Fibroblast of lung (primary cell): Measurements from ENCODE around the gene SLC66A1. TPM values are rescaled to one million over a fixed set of nuclear protein-coding genes. Genes with fewer than 3 reads are reported as not detected.

Source experiments
- DNase-seq, 2 donors: peaks; one replicate each; pipeline versions ENCODE4 v3.0.0 to v3.0.0-alpha.2; 2010; ENCODE audit warnings: low read depth in 2 of 2
- H2AFZ ChIP-seq: 2 replicates; pipeline ENCODE4 v1.5.1; 2012; ENCODE audit warnings: low read length, control low read depth, inconsistent platforms
- H3K27ac ChIP-seq: 2 replicates; pipeline ENCODE4 v1.5.1; 2011; ENCODE audit warnings: low read length, control low read depth; ENCODE audit not compliant: insufficient read depth
- H3K27me3 ChIP-seq: 2 replicates; pipeline ENCODE4 v1.5.1; 2011; ENCODE audit warnings: mild to moderate bottlenecking, low read length; ENCODE audit not compliant: control insufficient read depth, insufficient read depth
- H3K36me3 ChIP-seq: 2 replicates; pipeline ENCODE4 v1.5.1; 2011; ENCODE audit warnings: low read length; ENCODE audit not compliant: control insufficient read depth, insufficient read depth
- H3K4me1 ChIP-seq: 2 replicates; pipeline ENCODE4 v1.5.1; 2011; ENCODE audit warnings: low read length; ENCODE audit not compliant: control insufficient read depth, insufficient read depth; ENCODE audit errors: extremely low read depth
- H3K4me2 ChIP-seq: 2 replicates; pipeline ENCODE4 v1.5.1; 2011; ENCODE audit warnings: low read length, control low read depth; ENCODE audit not compliant: insufficient read depth; ENCODE audit errors: extremely low read depth
- H3K4me3 ChIP-seq, 4 experiments: fragments of 200-600 bp in 1 of 4; sonication (generic) in 1 of 4; replicated peaks in 1 of 4; 2 replicates each; pipeline ENCODE4 v1.5.1; 2011 to 2016; ENCODE audit warnings: low read length in 4 of 4, low read depth in 3 of 4, mild to moderate bottlenecking in 3 of 4, control low read depth in 2 of 4, inconsistent platforms in 1 of 4, mixed read lengths in 1 of 4; ENCODE audit not compliant: insufficient read depth in 1 of 4; ENCODE audit errors: control extremely low read depth in 1 of 4
- H3K79me2 ChIP-seq: 2 replicates; pipeline ENCODE4 v1.5.1; 2012; ENCODE audit warnings: mild to moderate bottlenecking, low read length, inconsistent platforms; ENCODE audit not compliant: control insufficient read depth, insufficient read depth
- H3K9ac ChIP-seq: 2 replicates; pipeline ENCODE4 v1.5.1; 2011; ENCODE audit warnings: mild to moderate bottlenecking, low read length, control low read depth; ENCODE audit not compliant: insufficient read depth
- H3K9me3 ChIP-seq: 2 replicates; pipeline ENCODE4 v1.5.1; 2012; ENCODE audit warnings: low read depth, low read length; ENCODE audit not compliant: control insufficient read depth, insufficient read depth
- H4K20me1 ChIP-seq: 2 replicates; pipeline ENCODE4 v1.5.1; 2011; ENCODE audit warnings: low read length; ENCODE audit not compliant: control insufficient read depth, insufficient read depth; ENCODE audit errors: extremely low read depth
- EZH2 ChIP-seq: IDR thresholded peaks from 2 replicates; pipeline ENCODE4 v1.5.1; 2012; ENCODE audit warnings: low read length, control low read depth, mild to moderate bottlenecking; ENCODE audit errors: missing control alignments
- polyA plus RNA-seq, 2 donors: library from polyadenylated mRNA; depleted of rRNA in 1 of 2; stranded (reverse) in 1 of 2; unstranded in 1 of 2; fragments of >200 nt; gene quantifications; 2 replicates each; pipeline ENCODE4 v1.2.1, GENCODE V29; 2011 to 2012; ENCODE audit warnings: missing spikeins in 1 of 2
- total RNA-seq: library from RNA; depleted of rRNA; stranded (reverse); fragments of >200 nt; gene quantifications from 2 replicates; pipeline ENCODE4 v1.2.1, GENCODE V29; 2014
- TF ChIP-seq, protein P1 (sequence below), 2 donors: IDR thresholded peaks in 1 of 2; conservative IDR thresholded peaks in 1 of 2; 1 replicate in 1 of 2; 2 replicates in 1 of 2; pipeline ENCODE4 v1.5.1; 2011 to 2012; ENCODE audit warnings: low read length in 2 of 2, control low read depth in 1 of 2, inconsistent platforms in 1 of 2, low read depth in 1 of 2, mild to moderate bottlenecking in 1 of 2

SLC66A1 gene
- total and polyA plus RNA-seq, 2 donors (not counting 1 experiment from before 2014, with no cell fraction given), result 7.1 to 18.3 TPM

DNA sequence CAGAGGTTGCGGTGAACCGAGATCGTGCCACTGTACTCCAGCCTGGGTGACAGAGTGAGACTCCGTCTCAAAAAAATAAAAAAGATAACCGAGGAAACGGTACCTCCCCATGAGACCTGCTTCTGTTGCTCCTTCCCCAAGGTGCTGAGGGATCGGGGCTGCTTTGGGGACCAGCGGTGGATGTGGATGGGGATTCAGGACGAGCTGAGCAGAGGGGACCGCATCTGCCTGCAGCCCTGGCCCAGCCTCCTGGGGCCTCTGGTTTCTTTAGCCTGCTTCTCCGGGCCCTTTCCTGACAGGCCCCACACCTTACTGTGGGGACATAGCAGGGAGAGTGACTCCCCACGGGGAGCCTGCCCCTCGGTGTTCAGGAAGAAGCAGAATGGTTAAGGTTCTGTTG is 17.1 kb downstream of the SLC66A1 start:
- H3K4me1 ChIP-seq, result no peaks in the 10 kb centered on the region
- TF ChIP-seq EZH2, result no peak
- TF ChIP-seq, protein P1, sequence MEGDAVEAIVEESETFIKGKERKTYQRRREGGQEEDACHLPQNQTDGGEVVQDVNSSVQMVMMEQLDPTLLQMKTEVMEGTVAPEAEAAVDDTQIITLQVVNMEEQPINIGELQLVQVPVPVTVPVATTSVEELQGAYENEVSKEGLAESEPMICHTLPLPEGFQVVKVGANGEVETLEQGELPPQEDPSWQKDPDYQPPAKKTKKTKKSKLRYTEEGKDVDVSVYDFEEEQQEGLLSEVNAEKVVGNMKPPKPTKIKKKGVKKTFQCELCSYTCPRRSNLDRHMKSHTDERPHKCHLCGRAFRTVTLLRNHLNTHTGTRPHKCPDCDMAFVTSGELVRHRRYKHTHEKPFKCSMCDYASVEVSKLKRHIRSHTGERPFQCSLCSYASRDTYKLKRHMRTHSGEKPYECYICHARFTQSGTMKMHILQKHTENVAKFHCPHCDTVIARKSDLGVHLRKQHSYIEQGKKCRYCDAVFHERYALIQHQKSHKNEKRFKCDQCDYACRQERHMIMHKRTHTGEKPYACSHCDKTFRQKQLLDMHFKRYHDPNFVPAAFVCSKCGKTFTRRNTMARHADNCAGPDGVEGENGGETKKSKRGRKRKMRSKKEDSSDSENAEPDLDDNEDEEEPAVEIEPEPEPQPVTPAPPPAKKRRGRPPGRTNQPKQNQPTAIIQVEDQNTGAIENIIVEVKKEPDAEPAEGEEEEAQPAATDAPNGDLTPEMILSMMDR (conservative IDR thresholded peaks at IDR 0.05 in 1 of 2, IDR thresholded peaks at IDR 0.05 in 1 of 2; ENCODE audit: low read depth in 1 of 2, low read length in 2 of 2), result no peak
- no peaks in the 10 kb centered on the region for H3K79me2 ChIP-seq
- no peaks in the 10 kb centered on the region for H4K20me1 ChIP-seq
- no peak overlapping the region for H3K4me3 ChIP-seq
- no peak overlapping the region for H2AFZ ChIP-seq
- H3K9me3 ChIP-seq, result no peaks in the 10 kb centered on the region
- H3K36me3 ChIP-seq, result peaks cover 16% of the 10 kb centered on the region
- no peaks in the 10 kb centered on the region for H3K27me3 ChIP-seq
- no peak overlapping the region for H3K4me2 ChIP-seq
- no peak overlapping the region for H3K9ac ChIP-seq
- H3K27ac ChIP-seq, result no peak overlapping the region
- no peak for DNase-seq

GRCh38 chr1:19329611-19330010 is 17.5 kb downstream of the SLC66A1 start:
- Histone ChIP-seq H3K79me2 (no peaks in the 10 kb centered on the region), H3K9ac (no peak overlapping the region), H3K27ac (no peak overlapping the region), H3K9me3 (no peaks in the 10 kb centered on the region), H3K27me3 (no peaks in the 10 kb centered on the region), H2AFZ (no peak overlapping the region), H3K36me3 (peaks cover 14% of the 10 kb centered on the region), H3K4me3 (no peak overlapping the region), H4K20me1 (no peaks in the 10 kb centered on the region), H3K4me2 (no peak overlapping the region), H3K4me1 (no peaks in the 10 kb centered on the region)
- no peak for TF ChIP-seq EZH2
- TF ChIP-seq, protein P1 (conservative IDR thresholded peaks at IDR 0.05 in 1 of 2, IDR thresholded peaks at IDR 0.05 in 1 of 2; ENCODE audit: low read depth in 1 of 2, low read length in 2 of 2), result no peak
- no peak for DNase-seq

GRCh38 chr1:19330449-19331135 is 18.5 kb downstream of the SLC66A1 start:
- Histone ChIP-seq H4K20me1 (no peaks in the 10 kb centered on the region), H3K79me2 (no peaks in the 10 kb centered on the region), H3K4me2 (no peak overlapping the region), H3K9ac (no peak overlapping the region), H3K27ac (no peak overlapping the region), H3K36me3 (peaks cover 14% of the 10 kb centered on the region), H3K4me1 (no peaks in the 10 kb centered on the region), H2AFZ (no peak overlapping the region), H3K27me3 (no peaks in the 10 kb centered on the region), H3K9me3 (no peaks in the 10 kb centered on the region), H3K4me3 (no peak overlapping the region)
- TF ChIP-seq, protein P1 (conservative IDR thresholded peaks at IDR 0.05 in 1 of 2, IDR thresholded peaks at IDR 0.05 in 1 of 2; ENCODE audit: low read depth in 1 of 2, low read length in 2 of 2), result no peak
- TF ChIP-seq EZH2, result no peak
- DNase-seq, result no peak
